ENCODE measurements around the gene COL23A1. TPM values are rescaled to one million over a fixed set of nuclear protein-coding genes. Genes with fewer than 3 reads are reported as not detected.

Gene COL23A1
- total RNA-seq, 1 experiment from 2014 or later, result not detected

DNA sequence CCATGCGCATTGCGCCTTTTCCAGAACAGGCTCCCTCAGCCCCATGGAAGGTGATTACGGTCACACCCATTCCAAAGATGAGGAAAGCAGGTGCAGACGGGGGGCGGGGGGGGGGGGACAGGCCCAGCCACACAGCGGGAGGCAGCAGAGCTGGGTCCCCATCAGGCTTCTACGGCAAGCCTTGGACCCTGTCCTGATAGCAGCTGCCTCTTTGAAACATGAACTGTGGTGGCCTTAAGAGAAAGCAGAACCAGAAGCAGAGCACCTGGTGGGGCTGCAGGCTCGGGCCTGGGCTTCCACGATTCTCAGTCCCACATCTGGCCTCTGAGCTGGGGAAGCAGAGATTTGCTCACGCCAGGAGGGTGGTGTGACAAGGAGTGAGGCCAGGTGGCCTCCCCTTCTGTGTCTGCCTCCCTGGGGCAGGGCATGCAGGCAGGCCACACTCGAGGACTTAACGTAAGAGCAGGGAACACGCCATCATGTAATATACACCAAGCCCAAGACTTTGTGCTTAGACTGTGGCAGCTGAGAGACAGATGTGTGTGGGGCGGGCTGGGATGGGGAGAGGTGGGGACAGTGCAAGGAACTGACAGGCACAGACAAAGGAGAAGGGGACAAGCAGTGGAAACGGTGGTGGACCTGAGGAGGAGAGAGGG is 343.4 kb downstream of the COL23A1 start:
- Histone ChIP-seq H2AFZ (ENCODE audit: low read length) (no peak overlapping the region), H3K4me3 (ENCODE audit: low read length) (no peak overlapping the region), H3K4me2 (ENCODE audit: low read length) (no peak overlapping the region), H3K36me3 (ENCODE audit: low read depth, low read length) (no peaks in the 10 kb centered on the region), H4K20me1 (ENCODE audit: low read length) (no peaks in the 10 kb centered on the region), H3K4me1 (ENCODE audit: insufficient read depth, low read length) (no peaks in the 10 kb centered on the region), H3K27ac (ENCODE audit: low read length) (no peak overlapping the region), H3K9ac (ENCODE audit: low read length) (no peak overlapping the region), H3K27me3 (ENCODE audit: low read length) (no peaks in the 10 kb centered on the region), H3K79me2 (ENCODE audit: low read length) (no peaks in the 10 kb centered on the region), H3F3A (ENCODE audit: low read length, unreplicated experiment) (no peaks in the 10 kb centered on the region), H3K9me2 (replicated peaks; ENCODE audit: low read length) (no peaks in the 10 kb centered on the region), H3K9me3 (ENCODE audit: low read length) (no peaks in the 10 kb centered on the region)
- DNase-seq (no peak), ATAC-seq (no peak)
- intact Hi-C loops (cut with micrococcal nuclease), result no loop called here
- no TSS peak for BruUV-seq (replicated peaks)
- POLR2A ChIA-PET (ENCODE audit: unreplicated experiment), result no interaction called here
- CTCF ChIA-PET, result no interaction called here
- TF ChIP-seq, protein P1, sequence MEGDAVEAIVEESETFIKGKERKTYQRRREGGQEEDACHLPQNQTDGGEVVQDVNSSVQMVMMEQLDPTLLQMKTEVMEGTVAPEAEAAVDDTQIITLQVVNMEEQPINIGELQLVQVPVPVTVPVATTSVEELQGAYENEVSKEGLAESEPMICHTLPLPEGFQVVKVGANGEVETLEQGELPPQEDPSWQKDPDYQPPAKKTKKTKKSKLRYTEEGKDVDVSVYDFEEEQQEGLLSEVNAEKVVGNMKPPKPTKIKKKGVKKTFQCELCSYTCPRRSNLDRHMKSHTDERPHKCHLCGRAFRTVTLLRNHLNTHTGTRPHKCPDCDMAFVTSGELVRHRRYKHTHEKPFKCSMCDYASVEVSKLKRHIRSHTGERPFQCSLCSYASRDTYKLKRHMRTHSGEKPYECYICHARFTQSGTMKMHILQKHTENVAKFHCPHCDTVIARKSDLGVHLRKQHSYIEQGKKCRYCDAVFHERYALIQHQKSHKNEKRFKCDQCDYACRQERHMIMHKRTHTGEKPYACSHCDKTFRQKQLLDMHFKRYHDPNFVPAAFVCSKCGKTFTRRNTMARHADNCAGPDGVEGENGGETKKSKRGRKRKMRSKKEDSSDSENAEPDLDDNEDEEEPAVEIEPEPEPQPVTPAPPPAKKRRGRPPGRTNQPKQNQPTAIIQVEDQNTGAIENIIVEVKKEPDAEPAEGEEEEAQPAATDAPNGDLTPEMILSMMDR (conservative IDR thresholded peaks at IDR 0.05; ENCODE audit: low read depth, low read length), result no peak
- no peak for TF ChIP-seq EZH2 (IDR thresholded peaks at IDR 0.05; ENCODE audit: low read length, unreplicated experiment)
- TF ChIP-seq EZH2phosphoT487 (IDR thresholded peaks at IDR 0.05; ENCODE audit: borderline replicate concordance, low read length), result no peak

- intact Hi-C loops (cut with micrococcal nuclease), result no loop called here
- Histone ChIP-seq H3K9ac (ENCODE audit: low read length) (no peak overlapping the region), H2AFZ (ENCODE audit: low read length) (no peak overlapping the region), H3F3A (ENCODE audit: low read length, unreplicated experiment) (no peaks in the 10 kb centered on the region), H3K9me2 (replicated peaks; ENCODE audit: low read length) (no peaks in the 10 kb centered on the region), H3K9me3 (ENCODE audit: low read length) (no peaks in the 10 kb centered on the region), H3K27me3 (ENCODE audit: low read length) (no peaks in the 10 kb centered on the region), H3K4me2 (ENCODE audit: low read length) (no peak overlapping the region), H3K4me3 (ENCODE audit: low read length) (no peak overlapping the region), H3K4me1 (ENCODE audit: insufficient read depth, low read length) (no peaks in the 10 kb centered on the region), H3K36me3 (ENCODE audit: low read depth, low read length) (no peaks in the 10 kb centered on the region), H3K27ac (ENCODE audit: low read length) (no peak overlapping the region), H3K79me2 (ENCODE audit: low read length) (no peaks in the 10 kb centered on the region), H4K20me1 (ENCODE audit: low read length) (no peaks in the 10 kb centered on the region)
- TF ChIP-seq EZH2phosphoT487 (IDR thresholded peaks at IDR 0.05; ENCODE audit: borderline replicate concordance, low read length) (no peak), EZH2 (IDR thresholded peaks at IDR 0.05; ENCODE audit: low read length, unreplicated experiment) (no peak)
- TF ChIP-seq, protein P1 (conservative IDR thresholded peaks at IDR 0.05; ENCODE audit: low read depth, low read length), result no peak
- DNase-seq, result no peak
- POLR2A ChIA-PET (ENCODE audit: unreplicated experiment), result no interaction called here
- ATAC-seq, result no peak
- no TSS peak for BruUV-seq (replicated peaks)
- CTCF ChIA-PET, result no interaction called here
Observed at GRCh38 chr5:178245389-178245788, 344.8 kb downstream of the COL23A1 start.

GRCh38 chr5:178244576-178244975 is 345.6 kb downstream of the COL23A1 start:
- Histone ChIP-seq H3K27ac (ENCODE audit: low read length) (no peak overlapping the region), H3K9ac (ENCODE audit: low read length) (no peak overlapping the region), H3K9me3 (ENCODE audit: low read length) (no peaks in the 10 kb centered on the region), H3K4me2 (ENCODE audit: low read length) (no peak overlapping the region), H3F3A (ENCODE audit: low read length, unreplicated experiment) (no peaks in the 10 kb centered on the region), H2AFZ (ENCODE audit: low read length) (no peak overlapping the region), H3K36me3 (ENCODE audit: low read depth, low read length) (no peaks in the 10 kb centered on the region), H4K20me1 (ENCODE audit: low read length) (no peaks in the 10 kb centered on the region), H3K4me1 (ENCODE audit: insufficient read depth, low read length) (no peaks in the 10 kb centered on the region), H3K4me3 (ENCODE audit: low read length) (no peak overlapping the region), H3K79me2 (ENCODE audit: low read length) (no peaks in the 10 kb centered on the region), H3K27me3 (ENCODE audit: low read length) (no peaks in the 10 kb centered on the region), H3K9me2 (replicated peaks; ENCODE audit: low read length) (no peaks in the 10 kb centered on the region)
- BruUV-seq (replicated peaks), result no TSS peak
- ATAC-seq, result no peak
- CTCF ChIA-PET, result no interaction called here
- intact Hi-C loops (cut with micrococcal nuclease), result no loop called here
- TF ChIP-seq EZH2phosphoT487 (IDR thresholded peaks at IDR 0.05; ENCODE audit: borderline replicate concordance, low read length) (no peak), EZH2 (IDR thresholded peaks at IDR 0.05; ENCODE audit: low read length, unreplicated experiment) (no peak)
- TF ChIP-seq, protein P1 (conservative IDR thresholded peaks at IDR 0.05; ENCODE audit: low read depth, low read length), result no peak
- DNase-seq, result no peak
- POLR2A ChIA-PET (ENCODE audit: unreplicated experiment), result no interaction called here

All from PC-3 (cell line).